Fibroblast of skin of left biceps (primary cell): ENCODE data around the gene GOSR2.

Experiments used
- DNase-seq, 2 experiments: peaks; one replicate each; pipeline ENCODE4 v3.0.0-alpha.2; 2013; ENCODE audit warnings: low read depth in 2 of 2

GOSR2 gene

DNA sequence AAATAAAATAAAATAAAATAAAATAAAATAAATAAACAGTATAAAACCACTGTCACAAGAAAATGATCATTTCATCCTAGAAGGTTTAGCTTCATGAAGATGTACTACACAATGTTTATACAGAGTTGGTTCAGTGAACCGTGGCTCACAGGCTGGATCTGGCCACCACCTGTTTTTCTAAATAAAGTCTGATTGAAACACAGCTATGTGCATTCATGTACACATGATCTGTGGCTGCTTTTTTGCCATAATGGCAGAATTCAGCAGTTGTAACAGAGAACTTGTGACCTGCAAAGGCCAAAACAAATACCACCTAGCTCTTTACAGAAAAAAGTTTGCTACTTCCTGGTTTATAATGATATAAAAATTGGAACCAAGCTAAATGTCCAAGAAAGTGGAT, 68.7 kb downstream of the GOSR2 start:
- DNase-seq: no peak
